Endometrial microvascular endothelial cells (primary cell): ENCODE results near the gene MAP4K4. TPM values are rescaled to one million over a fixed set of nuclear protein-coding genes. Genes with fewer than 3 reads are reported as not detected.
"Not testable (repeated sequence)": the region's sequence is repeated elsewhere in the genome, so short reads cannot be mapped to it uniquely, and the experiment has no call there.

Source experiments
- in situ Hi-C: cut with HindIII; loops from 2 replicates; pipeline ENCODE4 v1.10.0; 2017; ENCODE audit warnings: low sequenced_read_pairs, low pct_unique_long_range_greater_than_20kb; ENCODE audit errors: inconsistent ontology term
- total RNA-seq: library from RNA; depleted of rRNA; stranded (reverse); fragments of >200 nt; gene quantifications from one replicate; pipeline ENCODE4 v1.2.3, GENCODE V29; 2015; ENCODE audit errors: inconsistent ontology term

MAP4K4 gene
- total RNA-seq, 1 donor from 2014 or later, result 109 TPM

DNA sequence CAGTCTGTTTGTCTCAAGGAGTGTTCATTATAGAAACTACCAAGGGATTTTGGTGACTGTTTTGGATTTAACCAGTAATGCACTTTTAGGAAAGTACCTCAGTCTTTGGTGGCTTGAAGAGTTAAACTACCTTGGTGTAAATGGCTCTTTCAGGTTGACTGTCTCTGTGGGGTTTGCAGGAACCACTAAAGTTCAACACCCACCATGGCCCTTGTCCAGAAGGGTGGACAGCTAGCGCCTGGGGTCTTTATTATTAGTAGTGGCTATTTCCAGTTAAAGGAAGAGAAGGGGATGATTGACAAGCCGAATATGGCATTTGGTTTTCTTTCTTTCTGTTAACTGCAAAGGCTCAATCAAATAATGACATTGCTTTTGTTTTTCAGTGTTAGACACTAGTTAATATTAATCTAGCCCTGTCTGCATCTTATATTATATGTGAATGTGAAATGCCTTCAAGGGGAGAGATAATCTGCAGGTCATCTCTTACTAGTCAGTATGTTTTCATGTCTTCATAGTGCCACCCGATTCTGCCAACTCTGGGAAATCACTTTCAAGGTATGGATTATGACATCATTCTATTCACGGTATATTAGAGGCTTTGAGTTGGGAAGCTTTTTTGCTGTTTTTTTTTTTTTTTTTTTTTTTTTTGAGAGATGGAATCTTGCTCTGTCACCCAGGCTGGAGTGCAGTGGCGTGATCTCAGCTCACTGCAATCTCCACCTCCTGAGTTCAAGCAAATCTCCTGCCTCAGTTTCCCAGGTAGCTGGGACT is 56.4 kb downstream of the MAP4K4 start:
- in situ Hi-C loops, result no loop called here

DNA sequence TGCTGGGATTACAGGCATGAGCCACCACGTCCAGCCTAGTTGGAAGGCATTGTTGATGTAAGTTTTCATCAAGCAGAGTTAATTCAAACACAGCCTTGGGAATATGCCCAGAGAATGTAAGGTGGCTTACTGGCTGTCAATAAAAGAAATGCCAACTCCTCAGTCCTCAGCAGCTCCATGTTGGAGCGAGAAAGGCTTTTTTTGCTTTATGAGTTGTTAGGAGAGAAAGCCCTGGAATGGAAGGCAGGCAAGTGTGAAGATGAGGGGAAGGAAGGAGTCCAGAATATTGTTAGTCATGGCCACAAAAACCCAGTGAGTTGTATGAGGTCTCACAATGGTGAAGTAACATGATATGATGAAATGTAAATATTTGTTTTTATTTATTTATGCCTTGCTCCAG is 57.1 kb downstream of the MAP4K4 start:
- in situ Hi-C loops, result no loop called here

DNA sequence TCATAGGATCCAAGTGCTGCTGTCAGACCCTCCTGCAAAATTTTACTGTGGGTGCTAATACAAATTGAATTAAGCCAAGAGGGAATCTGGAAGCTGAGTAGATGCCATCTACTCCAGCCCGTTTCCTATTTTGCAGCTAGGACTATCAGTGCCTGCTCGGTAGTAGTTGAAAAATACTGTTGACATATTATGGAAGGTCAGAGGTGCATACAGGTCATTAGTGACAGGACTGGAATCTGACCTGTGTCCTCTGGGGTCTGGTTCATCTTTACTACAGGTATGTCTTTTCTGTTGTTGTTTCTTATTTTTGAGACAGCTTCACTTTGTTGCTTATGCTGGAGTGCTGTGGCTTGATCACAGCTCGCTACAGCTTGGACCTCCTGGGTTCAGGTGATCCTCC is 58.8 kb downstream of the MAP4K4 start:
- in situ Hi-C loops, result no loop called here

DNA sequence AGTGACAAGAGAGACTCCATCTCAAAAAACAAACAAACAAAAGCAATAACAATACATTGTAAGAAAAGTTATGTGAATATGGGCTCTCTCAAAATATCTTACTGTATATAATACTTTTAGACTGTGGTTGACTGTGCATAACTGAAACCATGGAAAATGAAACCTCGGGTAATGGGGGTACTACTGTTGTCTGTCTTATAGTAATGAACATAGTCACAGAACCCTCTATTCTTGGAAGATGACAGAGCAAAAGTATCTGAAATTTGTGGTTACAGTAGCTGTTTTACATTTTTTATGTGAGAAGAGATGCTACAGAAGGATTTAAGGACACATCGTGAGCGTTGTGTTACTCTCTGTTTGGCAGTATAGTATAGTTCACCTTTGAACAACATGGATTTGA is 60.5 kb downstream of the MAP4K4 start:
- in situ Hi-C loops, result no loop called here

DNA sequence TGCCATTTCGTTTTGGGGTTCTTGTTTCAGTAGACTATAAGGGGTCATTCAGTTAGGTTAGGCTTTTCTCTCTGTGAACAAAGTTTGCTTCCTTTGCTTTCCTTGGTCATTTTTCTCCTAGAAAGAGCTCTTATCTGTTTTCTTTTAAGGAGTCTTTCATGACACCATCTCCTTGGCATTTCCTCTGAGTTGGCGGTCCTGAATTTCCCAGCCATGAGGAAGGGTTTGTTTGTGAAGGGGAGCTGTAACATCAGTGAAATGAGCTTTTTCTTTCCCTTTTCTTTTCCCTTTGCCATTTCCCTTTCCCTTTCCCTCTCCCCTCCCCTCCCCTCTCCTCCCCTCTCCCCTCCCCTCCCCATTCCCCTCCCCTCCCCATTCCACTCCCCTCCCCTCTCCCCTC is 61.7 kb downstream of the MAP4K4 start:
- in situ Hi-C loops, result no loop called here

DNA sequence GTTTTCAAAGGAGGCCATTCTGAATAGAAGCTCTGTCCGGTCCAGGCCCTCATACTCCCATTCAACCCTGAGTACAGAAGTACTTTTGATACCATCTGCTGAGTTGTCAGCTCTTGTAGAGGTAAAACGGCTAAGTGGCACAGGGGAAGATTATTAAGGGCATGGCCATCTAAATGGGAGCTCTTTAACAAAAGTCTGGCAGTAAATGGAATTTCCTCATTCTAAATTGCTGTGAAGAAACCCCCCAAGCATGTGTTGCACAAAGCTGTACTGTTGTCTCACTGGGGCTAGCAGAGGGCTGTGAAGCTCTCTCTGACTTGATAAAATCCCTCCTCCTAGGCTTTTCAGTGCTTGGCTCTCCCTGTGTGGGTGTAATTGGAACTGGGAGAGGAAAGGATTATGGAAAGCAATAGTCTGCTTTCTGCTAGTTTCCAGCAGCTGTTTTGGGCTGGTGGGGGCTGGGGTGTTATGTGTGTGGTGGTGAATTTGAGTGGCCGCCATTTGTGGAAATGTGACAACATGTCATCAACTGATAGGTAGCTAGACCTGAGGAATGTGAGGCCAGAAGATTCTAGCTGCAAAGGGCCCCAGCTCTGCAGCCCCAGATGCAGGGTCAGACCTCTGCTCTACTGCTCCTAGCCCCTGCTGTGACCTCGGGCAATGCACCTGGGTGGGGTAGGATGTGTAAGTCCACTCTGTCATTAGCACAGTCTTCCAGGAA is 65.1 kb downstream of the MAP4K4 start:
- in situ Hi-C loops, result no loop called here

DNA sequence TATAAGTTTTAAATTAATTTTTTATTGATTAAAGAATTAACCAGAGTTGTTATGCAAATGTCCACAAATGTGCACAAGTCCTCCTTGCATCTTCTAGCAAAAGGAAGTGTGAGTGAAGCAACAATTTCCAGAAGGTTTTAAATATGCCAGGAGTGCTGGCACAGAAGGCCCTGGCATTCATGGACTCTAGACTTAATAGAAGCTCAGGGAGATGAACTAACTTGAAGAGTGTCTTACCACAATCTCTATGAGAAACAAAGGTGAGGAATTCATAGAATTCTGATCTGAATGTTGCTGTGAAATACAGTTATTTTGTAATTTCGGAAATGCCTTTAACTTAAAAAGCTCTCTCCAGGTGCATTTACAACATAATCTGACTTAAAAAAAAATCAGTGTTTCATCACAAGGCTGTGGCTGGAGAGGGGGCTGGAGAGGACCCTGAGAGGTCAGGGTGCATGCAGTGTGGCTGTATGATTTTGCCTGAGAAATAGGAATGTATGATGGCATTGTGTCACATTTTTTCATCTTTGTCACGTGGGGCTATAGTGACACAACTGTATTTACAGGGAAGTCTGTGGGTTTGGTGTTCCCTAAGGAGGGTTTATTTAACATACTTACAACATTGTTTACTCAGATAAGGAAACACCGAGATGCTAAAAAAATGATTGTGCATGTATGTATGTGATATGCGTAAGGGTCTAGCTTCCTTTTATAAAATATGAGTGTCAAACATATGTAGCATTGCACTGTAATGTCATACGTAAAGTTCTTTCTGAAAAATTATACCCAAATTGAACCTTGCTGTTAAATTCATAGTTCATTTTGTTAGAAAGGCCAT is 66.2 kb downstream of the MAP4K4 start:
- in situ Hi-C loops, result no loop called here

DNA sequence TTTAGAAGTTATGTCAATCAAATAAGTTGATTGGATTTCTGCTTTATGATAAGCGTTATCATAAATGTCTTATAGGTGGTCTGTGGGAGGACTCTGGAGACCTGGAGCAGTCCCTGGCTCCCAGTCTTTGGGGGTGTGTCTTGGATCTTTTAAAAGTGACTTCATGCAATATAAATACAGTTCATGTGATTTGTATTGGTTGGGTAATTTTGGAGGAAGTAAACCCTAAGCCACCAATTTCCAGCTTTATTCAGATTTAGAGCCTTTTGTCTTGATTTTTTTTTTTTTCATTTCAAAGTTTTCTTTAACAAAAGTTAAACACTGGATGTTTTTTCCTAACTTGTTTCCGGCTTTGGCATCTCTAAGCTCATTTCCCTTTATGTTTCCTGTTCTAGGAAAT is 68.8 kb downstream of the MAP4K4 start:
- in situ Hi-C loops, result no loop called here

DNA sequence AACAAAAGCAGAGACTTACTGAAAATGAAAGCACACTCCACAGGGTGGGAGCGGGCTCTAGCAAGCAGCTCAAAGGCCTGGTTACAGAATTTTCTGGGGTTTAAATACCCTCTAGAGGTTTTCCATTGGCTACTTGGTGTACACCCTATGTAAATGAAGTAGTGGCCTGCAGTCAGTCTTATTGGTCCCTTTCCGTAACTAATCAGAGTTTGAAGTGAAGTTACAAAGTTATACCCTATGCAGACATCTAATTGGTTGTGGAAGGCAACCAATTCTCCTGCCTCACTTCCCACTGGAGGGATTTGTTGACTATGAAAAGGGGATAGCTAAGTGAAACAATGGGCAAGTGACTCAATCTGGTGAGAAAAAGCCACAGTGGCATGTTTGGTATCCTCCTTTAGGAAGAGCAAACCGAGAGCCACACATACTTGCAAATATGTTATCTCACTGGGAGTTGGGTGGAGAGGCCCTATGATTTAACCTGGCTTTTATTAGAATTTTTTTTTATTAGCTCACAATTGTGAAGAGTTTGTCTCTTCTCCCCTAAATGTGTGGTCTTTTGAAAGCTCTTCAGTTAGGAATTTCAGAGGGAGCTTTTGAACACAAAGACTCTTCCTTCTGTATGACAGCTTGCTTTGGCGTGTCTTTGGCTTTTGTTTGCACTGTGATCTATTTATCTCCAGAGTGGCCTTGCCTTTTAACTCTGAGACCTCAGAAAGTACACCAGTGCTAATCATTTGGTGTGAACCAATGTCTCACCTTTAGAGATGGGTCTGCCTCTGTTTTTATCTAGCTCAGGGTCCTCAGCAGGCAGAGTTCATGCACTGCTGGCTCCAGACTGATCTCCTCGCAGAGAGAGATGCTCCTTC is 69.6 kb downstream of the MAP4K4 start:
- in situ Hi-C loops, result no loop called here

DNA sequence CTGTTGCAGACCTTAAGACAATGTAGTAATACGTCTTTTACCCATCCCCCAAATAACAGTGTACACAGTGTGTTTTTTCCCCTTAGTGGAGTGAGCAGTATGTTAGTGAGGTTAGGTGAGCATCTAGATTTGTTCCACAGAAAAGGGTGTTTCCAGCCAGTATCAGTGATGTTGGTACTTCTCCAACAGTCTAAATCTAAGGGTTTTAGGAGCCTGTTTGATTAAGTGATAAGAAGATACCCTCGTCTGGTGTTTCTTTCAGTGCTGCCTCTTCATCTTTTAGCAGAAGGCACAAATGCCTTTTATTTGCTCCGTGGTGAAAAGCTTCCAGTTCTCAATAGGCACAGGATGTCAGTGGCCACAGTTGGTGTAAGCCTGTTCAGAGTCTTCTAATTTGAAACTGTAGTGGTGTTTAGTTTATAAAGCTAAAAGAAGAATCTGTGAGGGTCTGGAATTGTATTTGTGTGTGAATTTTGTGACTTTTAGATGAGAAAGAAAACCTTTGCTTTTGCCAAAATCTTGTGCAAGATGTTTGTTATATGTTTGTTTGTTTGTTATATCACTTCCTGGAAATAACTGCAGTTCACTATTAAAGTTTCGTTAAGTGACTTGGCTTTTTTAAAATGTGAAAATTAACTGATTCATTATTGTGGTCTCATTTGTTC is 71.2 kb downstream of the MAP4K4 start:
- in situ Hi-C loops, result no loop called here

DNA sequence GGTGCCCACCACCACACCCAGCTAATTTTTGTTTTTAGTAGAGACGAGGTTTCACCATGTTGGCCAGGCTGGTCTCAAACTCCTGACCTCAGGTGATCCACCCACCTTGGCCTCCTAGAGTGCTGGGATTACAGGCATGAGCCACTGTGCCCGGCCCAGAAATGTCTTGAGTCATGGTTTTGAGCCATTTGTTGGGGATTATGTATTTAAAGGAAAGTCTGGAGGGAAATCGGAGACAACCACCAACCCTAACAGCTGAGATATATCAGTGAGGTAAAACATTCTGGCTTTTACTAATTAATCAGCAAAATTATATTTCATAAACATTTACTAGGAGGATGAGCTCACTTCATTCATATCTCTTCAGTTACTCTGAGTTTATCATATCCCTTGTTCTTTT is 72.2 kb downstream of the MAP4K4 start:
- in situ Hi-C loops, result not testable (repeated sequence)

DNA sequence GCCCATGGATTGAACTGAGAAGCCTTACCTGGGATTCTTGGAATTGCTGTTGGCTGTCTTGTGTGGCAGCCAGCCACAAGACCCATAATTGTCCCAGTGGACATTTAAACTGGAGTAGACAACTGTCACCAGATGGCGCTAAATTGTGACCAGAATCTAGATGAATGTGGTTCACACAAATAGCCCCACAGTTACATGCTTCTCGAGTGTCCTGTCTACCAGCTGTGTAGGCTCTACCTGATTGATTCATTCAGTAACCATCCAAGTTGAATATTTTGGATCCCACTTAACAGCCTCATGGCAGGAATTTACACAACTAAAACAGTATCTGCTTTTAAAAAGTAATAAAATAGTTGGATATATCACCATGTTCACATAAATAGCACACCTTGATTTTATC is 73.2 kb downstream of the MAP4K4 start:
- in situ Hi-C loops, result no loop called here

DNA sequence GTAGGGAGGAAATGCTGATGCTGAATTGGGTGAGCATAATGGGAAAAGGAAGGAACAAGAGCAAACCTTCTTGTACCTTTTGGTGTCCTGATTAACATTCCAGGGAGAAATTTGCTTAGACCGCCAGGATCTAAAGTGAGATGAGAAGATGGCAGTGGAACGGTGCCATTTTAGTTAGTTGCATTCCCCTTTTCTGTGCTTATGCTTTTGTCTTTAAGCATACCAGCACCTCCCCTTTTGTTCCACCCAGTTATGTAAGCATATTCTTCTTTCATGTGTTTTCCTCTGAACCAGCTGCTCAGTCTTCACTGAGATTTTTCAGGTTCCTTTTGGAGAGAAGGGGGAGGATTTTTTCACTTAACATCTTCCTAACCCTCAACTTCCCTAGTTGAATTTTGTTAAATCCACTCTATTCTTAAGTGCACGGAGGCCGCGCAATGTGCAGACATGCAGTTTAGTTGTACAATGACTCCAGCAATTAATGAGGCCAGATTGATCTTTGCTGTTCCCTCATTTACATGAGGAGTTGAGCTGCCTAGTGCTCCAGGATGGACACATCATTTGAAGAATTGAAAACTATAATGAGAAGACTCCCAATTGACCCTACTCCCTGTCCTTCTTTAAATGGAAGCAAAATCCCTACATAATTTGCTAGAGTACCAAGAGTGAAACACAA is 73.9 kb downstream of the MAP4K4 start:
- in situ Hi-C loops, result no loop called here

DNA sequence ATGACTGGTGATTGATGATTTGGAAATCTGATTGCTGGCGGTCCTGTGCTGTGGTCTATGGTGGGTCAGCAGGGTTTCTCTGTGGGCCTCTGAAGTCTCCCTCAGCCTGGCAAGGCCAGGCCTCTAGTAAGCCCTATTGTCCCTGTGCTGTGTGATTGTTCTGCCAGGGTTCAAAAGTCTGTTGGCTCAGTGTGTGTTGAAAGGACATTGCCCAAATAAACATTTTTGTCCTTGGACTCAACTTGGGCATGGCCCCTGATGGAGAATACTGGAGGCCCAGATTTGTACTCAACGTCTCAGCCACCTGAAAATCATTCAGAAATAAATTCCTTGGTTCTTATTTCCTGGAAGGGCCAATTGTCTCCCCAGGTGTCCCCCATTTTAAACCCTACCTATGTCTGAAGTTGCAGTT is 74.4 kb downstream of the MAP4K4 start:
- in situ Hi-C loops, result no loop called here

DNA sequence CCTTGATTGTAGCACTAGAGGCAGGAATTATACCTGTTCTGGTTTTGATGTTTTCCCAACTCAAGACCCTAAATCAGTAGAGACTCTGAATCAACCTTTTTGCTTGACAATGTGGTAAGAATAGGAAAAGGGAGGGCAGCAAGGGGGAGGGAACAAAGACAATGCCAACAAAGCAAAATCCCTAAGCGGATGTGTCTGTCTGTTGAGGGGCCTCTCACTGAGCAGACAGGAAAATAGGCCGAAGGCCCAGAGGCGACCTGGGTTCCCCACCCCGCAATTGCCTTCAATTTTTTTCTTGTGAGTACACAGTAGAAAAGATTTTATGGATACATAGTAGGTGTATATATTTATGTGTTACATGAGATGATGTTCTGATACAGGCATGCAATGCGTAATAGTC is 75.6 kb downstream of the MAP4K4 start:
- in situ Hi-C loops, result no loop called here

DNA sequence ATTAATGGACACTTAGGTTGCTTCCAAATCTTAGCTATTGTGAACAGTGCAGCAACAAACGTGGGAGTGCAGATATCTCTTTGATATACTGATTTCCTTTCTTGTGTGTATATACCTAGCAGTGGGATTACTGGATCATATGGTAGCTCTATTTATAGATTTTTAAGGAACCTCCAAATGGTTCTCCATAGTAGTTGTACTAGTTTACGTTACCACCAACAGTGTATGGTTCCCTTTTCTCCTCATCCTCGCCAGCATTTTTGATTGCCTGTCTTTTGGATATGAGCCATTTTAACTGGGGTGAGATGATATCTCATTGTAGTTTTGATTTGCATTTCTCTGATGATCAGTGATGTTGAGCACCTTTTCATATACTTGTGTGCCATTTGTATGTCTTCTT is 76.5 kb downstream of the MAP4K4 start:
- in situ Hi-C loops, result not testable (repeated sequence)

DNA sequence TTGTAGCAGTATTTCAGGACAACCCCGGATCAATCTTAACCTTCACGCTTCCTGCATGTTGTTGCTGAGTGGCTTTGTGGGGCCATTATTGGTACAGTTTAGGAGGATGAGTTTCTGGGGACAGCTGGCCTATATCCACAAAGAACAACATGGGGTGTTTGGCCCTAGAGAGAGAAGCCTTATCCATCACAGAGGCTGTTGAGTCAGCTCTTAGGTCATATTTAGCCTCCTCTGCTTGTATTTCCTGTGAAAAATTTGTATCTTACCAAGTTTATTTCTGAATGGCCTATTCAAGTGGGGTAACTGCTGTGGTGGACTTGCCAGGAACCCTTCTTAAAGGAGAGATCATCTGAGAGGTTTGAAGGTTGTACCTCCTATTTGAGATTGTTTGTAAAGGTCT is 77.6 kb downstream of the MAP4K4 start:
- in situ Hi-C loops, result no loop called here

DNA sequence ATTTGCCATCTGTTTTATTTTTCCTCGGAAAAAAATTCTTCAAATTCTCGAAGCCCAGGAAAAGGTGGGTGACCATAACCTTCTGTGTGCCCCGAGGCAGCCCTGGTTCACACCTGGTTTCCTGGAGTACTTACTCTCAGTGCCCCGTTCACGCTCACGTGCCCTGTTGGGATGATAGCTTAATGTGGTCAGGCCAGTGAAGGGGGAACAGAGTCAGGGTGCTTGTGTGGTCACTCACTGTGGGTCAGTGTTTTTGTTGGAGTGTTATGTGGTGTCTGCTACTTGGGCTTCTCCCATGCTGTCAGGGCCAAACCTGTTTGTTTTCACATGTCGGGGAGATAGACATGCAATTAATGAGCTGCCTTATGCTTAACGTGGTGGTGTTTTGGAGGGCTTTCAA is 78.1 kb downstream of the MAP4K4 start:
- in situ Hi-C loops, result no loop called here
